IMR-90 (cell line): ENCODE results near the gene MPZL3. TPM values are rescaled to one million over a fixed set of nuclear protein-coding genes. Genes with fewer than 3 reads are reported as not detected.

Source experiments
- ATAC-seq: fragments of 200-7000 bp; cut with Tn5 transposase; 2 replicates; pipeline ENCODE4 v1.9.1; 2020; ENCODE audit warnings: low read depth, mild to moderate bottlenecking, moderate library complexity
- BruUV-seq: library from RNA; stranded (reverse); fragments of 400-500 nt; replicated peaks from 2 replicates; lab custom pipeline; 2021; lab: Mats Ljungman, UMichigan
- CTCF ChIA-PET: fragments of 300-600 bp; formaldehyde crosslinking; extraction: SDS; loops from one replicate; lab custom pipeline; 2021; ENCODE audit warnings: antibody characterized with exemption; lab: Yijun Ruan, JAX
- POLR2A ChIA-PET: fragments of 300-600 bp; sonication (Branson Sonifier 250); formaldehyde crosslinking; loops from one replicate; lab custom pipeline; 2022; ENCODE audit warnings: antibody characterized with exemption; ENCODE audit not compliant: unreplicated experiment; lab: Charles Lee
- DNase-seq: peaks from one replicate; pipeline ENCODE4 v3.0.0; 2013
- H2AFZ ChIP-seq: replicated peaks from 2 replicates; pipeline ENCODE3; 2013; ENCODE audit warnings: low read length, mild to moderate bottlenecking; ENCODE audit not compliant: poor library complexity
- H2AK5ac ChIP-seq: 2 replicates; pipeline ENCODE4 v1.6.1; 2013; ENCODE audit warnings: low read depth, low read length, inconsistent platforms
- H2AK9ac ChIP-seq: replicated peaks from 2 replicates; pipeline ENCODE3; 2013; ENCODE audit warnings: mild to moderate bottlenecking, low read depth, low read length, moderate library complexity; ENCODE audit not compliant: poor library complexity
- H2BK120ac ChIP-seq: 2 replicates; pipeline ENCODE4 v1.6.1; 2013; ENCODE audit warnings: low read depth, low read length, inconsistent platforms
- H2BK15ac ChIP-seq: 3 replicates; pipeline ENCODE4 v1.6.1; 2013; ENCODE audit warnings: low read depth, low read length, inconsistent platforms
- H2BK20ac ChIP-seq: 2 replicates; pipeline ENCODE4 v1.6.1; 2013; ENCODE audit warnings: low read depth, mild to moderate bottlenecking, inconsistent platforms, low read length, moderate library complexity
- H2BK5ac ChIP-seq: 2 replicates; pipeline ENCODE4 v1.6.1; 2013; ENCODE audit warnings: mild to moderate bottlenecking, low read depth, low read length, inconsistent platforms; ENCODE audit not compliant: poor library complexity, severe bottlenecking
- H3K14ac ChIP-seq: replicated peaks from 2 replicates; pipeline ENCODE4 v1.6.1; 2013; ENCODE audit warnings: low read depth, low read length, inconsistent platforms
- H3K18ac ChIP-seq: 2 replicates; pipeline ENCODE4 v1.6.1; 2013; ENCODE audit warnings: low read depth, low read length, control low read depth
- H3K23ac ChIP-seq: 2 replicates; pipeline ENCODE4 v1.6.1; 2013; ENCODE audit warnings: low read depth, low read length, inconsistent platforms
- H3K27ac ChIP-seq: 2 replicates; pipeline ENCODE4 v1.5.1; 2013; ENCODE audit warnings: mild to moderate bottlenecking, control low read depth, low read length; ENCODE audit not compliant: insufficient read depth
- H3K27me3 ChIP-seq: 2 replicates; pipeline ENCODE4 v1.6.1; 2013; ENCODE audit warnings: low read length; ENCODE audit not compliant: control insufficient read depth, insufficient read depth
- H3K36me3 ChIP-seq: 2 replicates; pipeline ENCODE4 v1.6.1; 2013; ENCODE audit warnings: low read length, mixed read lengths; ENCODE audit not compliant: control insufficient read depth, insufficient read depth
- H3K4ac ChIP-seq: 2 replicates; pipeline ENCODE4 v1.6.1; 2013; ENCODE audit warnings: low read depth, low read length, inconsistent platforms
- H3K4me1 ChIP-seq: 2 replicates; pipeline ENCODE4 v1.6.1; 2013; ENCODE audit warnings: low read length, mixed read lengths; ENCODE audit not compliant: control insufficient read depth, insufficient read depth
- H3K4me2 ChIP-seq: 2 replicates; pipeline ENCODE4 v1.6.1; 2013; ENCODE audit warnings: low read depth, mild to moderate bottlenecking, control low read depth, low read length, moderate library complexity
- H3K4me3 ChIP-seq: 2 replicates; pipeline ENCODE4 v1.5.1; 2013; ENCODE audit warnings: low read depth, mild to moderate bottlenecking, control low read depth, low read length, moderate library complexity; ENCODE audit not compliant: insufficient read depth
- H3K56ac ChIP-seq: 2 replicates; pipeline ENCODE4 v1.6.1; 2013; ENCODE audit warnings: low read length, inconsistent platforms; ENCODE audit not compliant: insufficient read depth; ENCODE audit errors: extremely low read depth
- H3K79me1 ChIP-seq, 2 experiments: 2 replicates each; pipeline ENCODE4 v1.6.1; 2013; ENCODE audit warnings: low read length in 2 of 2, inconsistent platforms in 1 of 2, low read depth in 1 of 2
- H3K9ac ChIP-seq: 2 replicates; pipeline ENCODE4 v1.6.1; 2013; ENCODE audit warnings: low read depth, low read length, control low read depth
- H3K9me1 ChIP-seq: 2 replicates; pipeline ENCODE4 v1.6.1; 2013; ENCODE audit warnings: low read length, inconsistent platforms; ENCODE audit not compliant: insufficient read depth
- H3K9me3 ChIP-seq: 2 replicates; pipeline ENCODE4 v1.6.1; 2013; ENCODE audit warnings: low read length; ENCODE audit not compliant: control insufficient read depth, insufficient read depth
- H4K20me1 ChIP-seq: 2 replicates; pipeline ENCODE4 v1.6.1; 2013; ENCODE audit warnings: low read length, inconsistent platforms; ENCODE audit not compliant: insufficient read depth
- H4K5ac ChIP-seq: 2 replicates; pipeline ENCODE4 v1.6.1; 2013; ENCODE audit warnings: mild to moderate bottlenecking, low read depth, low read length, control low read depth
- H4K8ac ChIP-seq, 2 experiments: 2 replicates each; pipeline ENCODE4 v1.6.1; 2013; ENCODE audit warnings: low read depth in 2 of 2, low read length in 2 of 2, control low read depth in 1 of 2, inconsistent platforms in 1 of 2
- H4K91ac ChIP-seq: 2 replicates; pipeline ENCODE4 v1.6.1; 2013; ENCODE audit warnings: low read depth, low read length, inconsistent platforms; ENCODE audit not compliant: insufficient read depth
- BHLHE40 ChIP-seq: fragments of 150-350 bp; IDR thresholded peaks from 2 replicates; pipeline ENCODE4 v1.6.1; 2016; ENCODE audit warnings: mild to moderate bottlenecking, low read depth, low read length
- CEBPB ChIP-seq: IDR thresholded peaks from 2 replicates; pipeline ENCODE4 v1.6.1; 2012; ENCODE audit warnings: low read depth, low read length, improper control_type of control experiment
- CHD1 ChIP-seq: IDR thresholded peaks from 2 replicates; pipeline ENCODE4 v1.6.1; 2012; ENCODE audit warnings: low read depth, low read length, improper control_type of control experiment
- FOS ChIP-seq: fragments of 150-350 bp; IDR thresholded peaks from 2 replicates; pipeline ENCODE4 v1.6.1; 2016; ENCODE audit warnings: low read depth, low read length
- MAFK ChIP-seq: IDR thresholded peaks from 2 replicates; pipeline ENCODE4 v1.6.1; 2012; ENCODE audit warnings: low read depth, low read length, improper control_type of control experiment
- MAZ ChIP-seq: IDR thresholded peaks from 2 replicates; pipeline ENCODE4 v1.6.1; 2012; ENCODE audit warnings: low read depth, mild to moderate bottlenecking, low read length, improper control_type of control experiment, moderate library complexity, borderline replicate concordance
- MXI1 ChIP-seq: IDR thresholded peaks from 2 replicates; pipeline ENCODE4 v1.6.1; 2012; ENCODE audit warnings: low read depth, mild to moderate bottlenecking, low read length, moderate library complexity, borderline replicate concordance
- NFE2L2 ChIP-seq: fragments of 150-350 bp; IDR thresholded peaks from 2 replicates; pipeline ENCODE4 v1.6.1; 2016; ENCODE audit warnings: low read depth, mild to moderate bottlenecking, low read length
- POLR2A ChIP-seq: IDR thresholded peaks from 2 replicates; pipeline ENCODE4 v1.6.1; 2012; ENCODE audit warnings: mild to moderate bottlenecking, low read depth, low read length
- RAD21 ChIP-seq: IDR thresholded peaks from 2 replicates; pipeline ENCODE4 v1.6.1; 2012; ENCODE audit warnings: low read length, improper control_type of control experiment
- RCOR1 ChIP-seq: IDR thresholded peaks from 2 replicates; pipeline ENCODE4 v1.6.1; 2012; ENCODE audit warnings: mild to moderate bottlenecking, low read length, improper control_type of control experiment; ENCODE audit not compliant: insufficient replicate concordance
- RFX5 ChIP-seq: IDR thresholded peaks from 2 replicates; pipeline ENCODE4 v1.8.0; 2012; ENCODE audit warnings: low read depth, mild to moderate bottlenecking, low read length, moderate library complexity
- SMC3 ChIP-seq: fragments of 150-350 bp; IDR thresholded peaks from 2 replicates; pipeline ENCODE4 v1.6.1; 2016; ENCODE audit warnings: low read depth, mild to moderate bottlenecking, antibody characterized with exemption, low read length, moderate library complexity
- WGBS, 2 experiments: methylation state at CpG; one replicate each; pipeline versions ENCODE4 v1.1.5 to v1.1.7; 2013; ENCODE audit warnings: missing lambda C conversion rate in 2 of 2; ENCODE audit not compliant: insufficient read length in 1 of 2; ENCODE audit errors: extremely low coverage in 2 of 2; 5-methylcytosine and 5-hydroxymethylcytosine counted together
- dilution Hi-C: fragments of 300-500 bp; cut with HindIII; formaldehyde crosslinking; loops from one replicate; pipeline ENCODE4 v1.14.3; 2018; ENCODE audit warnings: low sequenced_read_pairs; ENCODE audit not compliant: unreplicated experiment
- in situ Hi-C: fragments of 300-500 bp; cut with MboI; formaldehyde crosslinking; loops from 3 replicates; pipeline ENCODE4 v1.14.3; 2019; ENCODE audit warnings: low sequenced_read_pairs, inconsistent platforms, mixed read lengths
- intact Hi-C: fragments of 100-400 bp; cut with micrococcal nuclease; formaldehyde crosslinking; loops from 2 replicates; pipeline ENCODE4 v1.10.0; 2022
- polyA plus RNA-seq, 3 experiments: library from polyadenylated mRNA; depleted of rRNA; stranded (reverse); fragments of >200 nt; gene quantifications; 2 replicates each; pipeline ENCODE4 v1.2.3, GENCODE V29; 2012; ENCODE audit warnings: low replicate concordance in 1 of 3
- total RNA-seq: library from RNA; depleted of rRNA; stranded (reverse); fragments of >200 nt; gene quantifications from 2 replicates; pipeline ENCODE4 v1.2.3, GENCODE V29; 2012
- TF ChIP-seq, protein P1 (sequence below): fragments of 150-350 bp; IDR thresholded peaks from 2 replicates; pipeline ENCODE4 v1.6.1; 2016; ENCODE audit warnings: low read depth, mild to moderate bottlenecking, low read length, moderate library complexity, borderline replicate concordance
- TF ChIP-seq, protein P2 (sequence below): fragments of 150-350 bp; IDR thresholded peaks from 2 replicates; pipeline ENCODE4 v1.6.1; 2017; ENCODE audit warnings: mild to moderate bottlenecking, antibody characterized with exemption, low read length, low read depth
- TF ChIP-seq, protein P3 (sequence below): conservative IDR thresholded peaks from 2 replicates; pipeline ENCODE4 v1.5.1; 2012; ENCODE audit warnings: mild to moderate bottlenecking, low read depth, low read length, improper control_type of control experiment

MPZL3 gene
- total and polyA plus RNA-seq, 2 of the 4 experiments (the other 2 are of a cell fraction): 0.15 to 0.36 TPM

DNA sequence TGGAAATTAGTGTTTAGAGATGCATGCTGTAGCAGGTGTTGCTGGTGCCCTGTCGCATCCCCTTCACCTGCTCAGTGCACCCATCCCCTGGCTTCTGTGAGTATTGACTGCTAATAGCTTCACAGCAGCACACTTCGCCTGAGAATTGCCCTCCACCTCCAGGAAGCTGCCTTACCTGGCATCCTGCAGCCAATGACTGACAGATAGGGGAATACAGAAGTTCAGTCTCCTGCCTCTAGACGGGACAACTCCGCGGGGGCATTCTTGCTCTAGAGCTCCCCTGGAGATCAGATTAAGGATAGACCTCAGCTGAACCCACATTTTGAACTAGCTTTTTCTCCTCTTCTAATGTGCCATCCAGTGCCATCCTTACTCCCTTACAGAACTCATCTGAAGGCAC, 43.0 kb upstream of the MPZL3 start:
- H3K4me3 ChIP-seq: no peak overlapping the region
- H3K36me3 ChIP-seq: no peaks in the 10 kb centered on the region
- no peaks in the 10 kb centered on the region; the same call in 1 of the 2 replicates for H3K27me3 ChIP-seq
- H2BK20ac ChIP-seq: no peak overlapping the region
- no peaks in the 10 kb centered on the region for H4K20me1 ChIP-seq
- H2BK15ac ChIP-seq: no peak overlapping the region
- no peak overlapping the region for H3K18ac ChIP-seq
- no peak overlapping the region for H2AK5ac ChIP-seq
- H4K5ac ChIP-seq: no peak overlapping the region
- H3K4ac ChIP-seq: no peak overlapping the region
- no peaks in the 10 kb centered on the region for H3K79me1 ChIP-seq
- H4K91ac ChIP-seq: no peak overlapping the region
- no peak overlapping the region for H2BK5ac ChIP-seq
- H2AFZ ChIP-seq: no peak overlapping the region
- in situ Hi-C loops: no loop called here
- ATAC-seq (no peak), DNase-seq (no peak)
- POLR2A ChIA-PET: no interaction called here
- intact Hi-C loops: no loop called here
- no peak for TF ChIP-seq RFX5
- TF ChIP-seq FOS: no peak
- TF ChIP-seq MXI1: no peak
- TF ChIP-seq NFE2L2: no peak
- TF ChIP-seq CEBPB: no peak
- no peak for TF ChIP-seq POLR2A
- TF ChIP-seq, protein P1, sequence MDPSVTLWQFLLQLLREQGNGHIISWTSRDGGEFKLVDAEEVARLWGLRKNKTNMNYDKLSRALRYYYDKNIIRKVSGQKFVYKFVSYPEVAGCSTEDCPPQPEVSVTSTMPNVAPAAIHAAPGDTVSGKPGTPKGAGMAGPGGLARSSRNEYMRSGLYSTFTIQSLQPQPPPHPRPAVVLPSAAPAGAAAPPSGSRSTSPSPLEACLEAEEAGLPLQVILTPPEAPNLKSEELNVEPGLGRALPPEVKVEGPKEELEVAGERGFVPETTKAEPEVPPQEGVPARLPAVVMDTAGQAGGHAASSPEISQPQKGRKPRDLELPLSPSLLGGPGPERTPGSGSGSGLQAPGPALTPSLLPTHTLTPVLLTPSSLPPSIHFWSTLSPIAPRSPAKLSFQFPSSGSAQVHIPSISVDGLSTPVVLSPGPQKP: no peak
- TF ChIP-seq SMC3: no peak
- TF ChIP-seq CHD1: no peak
- TF ChIP-seq, protein P2, sequence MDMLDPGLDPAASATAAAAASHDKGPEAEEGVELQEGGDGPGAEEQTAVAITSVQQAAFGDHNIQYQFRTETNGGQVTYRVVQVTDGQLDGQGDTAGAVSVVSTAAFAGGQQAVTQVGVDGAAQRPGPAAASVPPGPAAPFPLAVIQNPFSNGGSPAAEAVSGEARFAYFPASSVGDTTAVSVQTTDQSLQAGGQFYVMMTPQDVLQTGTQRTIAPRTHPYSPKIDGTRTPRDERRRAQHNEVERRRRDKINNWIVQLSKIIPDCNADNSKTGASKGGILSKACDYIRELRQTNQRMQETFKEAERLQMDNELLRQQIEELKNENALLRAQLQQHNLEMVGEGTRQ: no peak
- no peak for TF ChIP-seq RAD21
- TF ChIP-seq RCOR1: no peak
- no peak for TF ChIP-seq MAFK
- no peak for TF ChIP-seq MAZ
- no peak for TF ChIP-seq BHLHE40
- TF ChIP-seq, protein P3, sequence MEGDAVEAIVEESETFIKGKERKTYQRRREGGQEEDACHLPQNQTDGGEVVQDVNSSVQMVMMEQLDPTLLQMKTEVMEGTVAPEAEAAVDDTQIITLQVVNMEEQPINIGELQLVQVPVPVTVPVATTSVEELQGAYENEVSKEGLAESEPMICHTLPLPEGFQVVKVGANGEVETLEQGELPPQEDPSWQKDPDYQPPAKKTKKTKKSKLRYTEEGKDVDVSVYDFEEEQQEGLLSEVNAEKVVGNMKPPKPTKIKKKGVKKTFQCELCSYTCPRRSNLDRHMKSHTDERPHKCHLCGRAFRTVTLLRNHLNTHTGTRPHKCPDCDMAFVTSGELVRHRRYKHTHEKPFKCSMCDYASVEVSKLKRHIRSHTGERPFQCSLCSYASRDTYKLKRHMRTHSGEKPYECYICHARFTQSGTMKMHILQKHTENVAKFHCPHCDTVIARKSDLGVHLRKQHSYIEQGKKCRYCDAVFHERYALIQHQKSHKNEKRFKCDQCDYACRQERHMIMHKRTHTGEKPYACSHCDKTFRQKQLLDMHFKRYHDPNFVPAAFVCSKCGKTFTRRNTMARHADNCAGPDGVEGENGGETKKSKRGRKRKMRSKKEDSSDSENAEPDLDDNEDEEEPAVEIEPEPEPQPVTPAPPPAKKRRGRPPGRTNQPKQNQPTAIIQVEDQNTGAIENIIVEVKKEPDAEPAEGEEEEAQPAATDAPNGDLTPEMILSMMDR: no peak
- CTCF ChIA-PET: interaction anchor here (0.5 kb wide), 1 partner anchor 13 kb away, joined by 3 read pairs; no protein-coding TSS in a partner anchor
- H3K14ac ChIP-seq: no peak overlapping the region
- no peaks in the 10 kb centered on the region for H3K9me1 ChIP-seq
- no peaks in the 10 kb centered on the region for H3K9me3 ChIP-seq
- no peak overlapping the region for H2BK120ac ChIP-seq
- no peak overlapping the region for H2AK9ac ChIP-seq
- H4K8ac ChIP-seq: no peak overlapping the region
- WGBS, 2 experiments: 87% methylated on average over 3 of the region's 5 CpGs; no CpG with 5 or more reads in 1 of the 2 experiments
- H3K56ac ChIP-seq: no peak overlapping the region
- no peak overlapping the region for H3K9ac ChIP-seq
- BruUV-seq: no TSS peak
- no peak overlapping the region for H3K23ac ChIP-seq
- H3K27ac ChIP-seq: no peak overlapping the region
- dilution Hi-C loops: no loop called here
- H3K4me2 ChIP-seq: no peak overlapping the region
- no peaks in the 10 kb centered on the region for H3K4me1 ChIP-seq
